LNCaP clone FGC (cell line): ENCODE measurements around the gene PPFIA3.
A peak's percentile ranks its signal among the peaks of the same experiment; 100 is the strongest.
"Not testable (repeated sequence)": the region's sequence is repeated elsewhere in the genome, so short reads cannot be mapped to it uniquely, and the experiment has no call there.

Experiments used
- DNase-seq: peaks from one replicate; pipeline ENCODE4 v3.0.0-alpha.2; 2011; ENCODE audit warnings: low read depth
- H3K4me3 ChIP-seq: 2 replicates; pipeline ENCODE4 v1.5.1; 2011; ENCODE audit warnings: mild to moderate bottlenecking, low read depth, low read length, control low read depth
- CTCF ChIP-seq: IDR thresholded peaks from 2 replicates; pipeline ENCODE4 v1.5.1; 2012; ENCODE audit warnings: mild to moderate bottlenecking; ENCODE audit not compliant: control insufficient read depth, insufficient read depth; ENCODE audit errors: extremely low read depth

The PPFIA3 gene

GRCh38 chr19:49135686-49136085, 16.3 kb downstream of the PPFIA3 start:
- no peak for DNase-seq
- TF ChIP-seq CTCF: no peak
- no peak overlapping the region for H3K4me3 ChIP-seq

- no peak for TF ChIP-seq CTCF
- no peak overlapping the region for H3K4me3 ChIP-seq
- DNase-seq: no peak
These were observed 17.4 kb downstream of the PPFIA3 start for GRCh38 chr19:49136771-49137171.

- TF ChIP-seq CTCF: no peak
These were observed 21.6 kb downstream of the PPFIA3 start for GRCh38 chr19:49140951-49141350.

GRCh38 chr19:49141352-49141751, 22.0 kb downstream of the PPFIA3 start:
- DNase-seq: no peak
- H3K4me3 ChIP-seq: no peak overlapping the region
- TF ChIP-seq CTCF: no peak

More at GRCh38 chr19:49140951-49141350, 21.6 kb downstream of the PPFIA3 start:
- no peak overlapping the region for H3K4me3 ChIP-seq
- DNase-seq: no peak

- peak; percentile 81 for DNase-seq
- TF ChIP-seq CTCF: no peak
- H3K4me3 ChIP-seq: peak overlapping the region; percentile 69
These were observed 23.6 kb downstream of the PPFIA3 start for GRCh38 chr19:49142866-49143335.

- DNase-seq: no peak
- no peak overlapping the region for H3K4me3 ChIP-seq
- peak; percentile 76 for TF ChIP-seq CTCF
These were observed 26.4 kb downstream of the PPFIA3 start for GRCh38 chr19:49145573-49146407.

GRCh38 chr19:49146408-49146770, 27.0 kb downstream of the PPFIA3 start:
- DNase-seq, H3K4me3 ChIP-seq: not testable (repeated sequence)
